Vagina (tissue), 2 donors: ENCODE results near the gene C20orf173.

Source experiments
- POLR2A ChIP-seq, 2 donors: fragments of 450-650 bp; IDR thresholded peaks; one replicate each; pipeline ENCODE4 v1.6.1; 2017; ENCODE audit warnings: antibody characterized with exemption in 2 of 2, mild to moderate bottlenecking in 2 of 2, moderate library complexity in 2 of 2
- TF ChIP-seq, protein P1 (sequence below), 3 experiments: fragments of 450-650 bp in 2 of 3; fragments of 200-600 bp in 1 of 3; sonication (generic) in 1 of 3; IDR thresholded peaks; one replicate each; pipeline ENCODE4 v1.5.1; 2017 to 2019; ENCODE audit warnings: antibody characterized with exemption in 3 of 3, mild to moderate bottlenecking in 2 of 3, moderate library complexity in 2 of 3

DNA sequence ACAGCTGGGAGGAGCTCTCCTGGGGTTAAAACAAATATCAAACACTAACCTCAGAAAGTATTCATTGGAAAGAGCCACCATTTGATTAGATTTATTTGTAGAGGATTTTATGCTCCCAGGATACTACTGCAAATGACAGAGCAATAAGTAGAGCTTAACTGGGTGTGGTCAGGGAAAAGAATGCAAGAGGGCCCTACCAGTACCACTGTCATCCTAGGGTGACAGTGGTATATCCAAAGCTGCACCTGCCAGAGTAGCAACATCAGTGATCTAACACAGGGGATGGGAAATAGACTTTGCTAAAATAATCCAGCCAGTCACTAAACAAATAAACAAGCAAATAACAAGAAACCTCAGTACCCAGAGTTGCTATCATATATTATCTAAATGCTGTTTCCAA is 42.1 kb upstream of the C20orf173 start:
- TF ChIP-seq POLR2A (IDR thresholded peaks at IDR 0.05), result no peak
- TF ChIP-seq, protein P1, sequence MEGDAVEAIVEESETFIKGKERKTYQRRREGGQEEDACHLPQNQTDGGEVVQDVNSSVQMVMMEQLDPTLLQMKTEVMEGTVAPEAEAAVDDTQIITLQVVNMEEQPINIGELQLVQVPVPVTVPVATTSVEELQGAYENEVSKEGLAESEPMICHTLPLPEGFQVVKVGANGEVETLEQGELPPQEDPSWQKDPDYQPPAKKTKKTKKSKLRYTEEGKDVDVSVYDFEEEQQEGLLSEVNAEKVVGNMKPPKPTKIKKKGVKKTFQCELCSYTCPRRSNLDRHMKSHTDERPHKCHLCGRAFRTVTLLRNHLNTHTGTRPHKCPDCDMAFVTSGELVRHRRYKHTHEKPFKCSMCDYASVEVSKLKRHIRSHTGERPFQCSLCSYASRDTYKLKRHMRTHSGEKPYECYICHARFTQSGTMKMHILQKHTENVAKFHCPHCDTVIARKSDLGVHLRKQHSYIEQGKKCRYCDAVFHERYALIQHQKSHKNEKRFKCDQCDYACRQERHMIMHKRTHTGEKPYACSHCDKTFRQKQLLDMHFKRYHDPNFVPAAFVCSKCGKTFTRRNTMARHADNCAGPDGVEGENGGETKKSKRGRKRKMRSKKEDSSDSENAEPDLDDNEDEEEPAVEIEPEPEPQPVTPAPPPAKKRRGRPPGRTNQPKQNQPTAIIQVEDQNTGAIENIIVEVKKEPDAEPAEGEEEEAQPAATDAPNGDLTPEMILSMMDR (IDR thresholded peaks at IDR 0.05), result no peak
